H9 (cell line): ENCODE results near the gene CDK2. TPM values are rescaled to one million over a fixed set of nuclear protein-coding genes. Genes with fewer than 3 reads are reported as not detected.

Experiments
- DNase-seq: peaks from one replicate; pipeline ENCODE4 v3.0.0-alpha.2; 2017
- H2AFZ ChIP-seq: one replicate; pipeline ENCODE4 v1.6.1; 2013; ENCODE audit warnings: mild to moderate bottlenecking, low read length, control low read depth, moderate library complexity
- H2AK5ac ChIP-seq: 2 replicates; pipeline ENCODE4 v1.6.1; 2013; ENCODE audit warnings: low read length, control low read depth, mixed read lengths; ENCODE audit not compliant: insufficient read length
- H2BK120ac ChIP-seq: one replicate; pipeline ENCODE4 v1.6.1; 2013; ENCODE audit warnings: low read depth, mild to moderate bottlenecking, low read length, control low read depth, inconsistent platforms; ENCODE audit not compliant: poor library complexity, severe bottlenecking
- H2BK12ac ChIP-seq: 2 replicates; pipeline ENCODE4 v1.6.1; 2013; ENCODE audit warnings: low read length, control low read depth, mixed read lengths, low read depth; ENCODE audit not compliant: insufficient read length
- H2BK15ac ChIP-seq: 2 replicates; pipeline ENCODE4 v1.6.1; 2013; ENCODE audit warnings: low read depth, low read length, control low read depth
- H2BK20ac ChIP-seq: one replicate; pipeline ENCODE4 v1.6.1; 2013; ENCODE audit warnings: low read depth, mild to moderate bottlenecking, low read length, control low read depth, inconsistent platforms; ENCODE audit not compliant: poor library complexity, severe bottlenecking
- H2BK5ac ChIP-seq: 2 replicates; pipeline ENCODE4 v1.6.1; 2013; ENCODE audit warnings: low read length, control low read depth, mixed read lengths; ENCODE audit not compliant: insufficient read length
- H3K14ac ChIP-seq: 2 replicates; pipeline ENCODE4 v1.6.1; 2013; ENCODE audit warnings: low read length, control low read depth; ENCODE audit not compliant: insufficient read depth
- H3K18ac ChIP-seq: 2 replicates; pipeline ENCODE4 v1.6.1; 2013; ENCODE audit warnings: low read depth, mild to moderate bottlenecking, mixed read lengths, low read length, control low read depth; ENCODE audit not compliant: insufficient read length
- H3K23ac ChIP-seq: 2 replicates; pipeline ENCODE4 v1.6.1; 2013; ENCODE audit warnings: low read length, control low read depth, mixed read lengths, low read depth; ENCODE audit not compliant: insufficient read length
- H3K23me2 ChIP-seq: 2 replicates; pipeline ENCODE4 v1.6.1; 2013; ENCODE audit warnings: low read depth, mild to moderate bottlenecking, mixed read lengths, low read length, control low read depth; ENCODE audit not compliant: insufficient read length, poor library complexity, severe bottlenecking
- H3K27ac ChIP-seq: 2 replicates; pipeline ENCODE4 v1.5.1; 2013; ENCODE audit warnings: low read length, control low read depth, mixed read lengths, low read depth; ENCODE audit not compliant: insufficient read length
- H3K27me3 ChIP-seq: 2 replicates; pipeline ENCODE4 v1.6.1; 2013; ENCODE audit warnings: low read length, control low read depth, inconsistent platforms; ENCODE audit not compliant: insufficient read depth
- H3K4ac ChIP-seq: 2 replicates; pipeline ENCODE4 v1.6.1; 2013; ENCODE audit warnings: low read depth, mild to moderate bottlenecking, control low read depth, inconsistent platforms, low read length, moderate library complexity
- H3K4me1 ChIP-seq: 2 replicates; pipeline ENCODE4 v1.6.1; 2013; ENCODE audit warnings: low read length, control low read depth, inconsistent platforms; ENCODE audit not compliant: insufficient read depth
- H3K4me2 ChIP-seq: 2 replicates; pipeline ENCODE4 v1.6.1; 2013; ENCODE audit warnings: low read length, control low read depth, mixed read lengths; ENCODE audit not compliant: insufficient read length, insufficient read depth
- H3K56ac ChIP-seq: 2 replicates; pipeline ENCODE4 v1.6.1; 2013; ENCODE audit warnings: low read depth, mild to moderate bottlenecking, mixed read lengths, low read length, control low read depth; ENCODE audit not compliant: insufficient read length
- H3K79me1 ChIP-seq: 2 replicates; pipeline ENCODE4 v1.6.1; 2013; ENCODE audit warnings: low read depth, mild to moderate bottlenecking, moderate library complexity, low read length, control low read depth, inconsistent platforms; ENCODE audit not compliant: insufficient read depth, poor library complexity, severe bottlenecking
- H3K79me2 ChIP-seq: 2 replicates; pipeline ENCODE4 v1.6.1; 2013; ENCODE audit warnings: low read length, control low read depth, inconsistent platforms; ENCODE audit not compliant: insufficient read depth
- H3K9ac ChIP-seq: 2 replicates; pipeline ENCODE4 v1.6.1; 2013; ENCODE audit warnings: low read length, control low read depth, mixed read lengths; ENCODE audit not compliant: insufficient read length; ENCODE audit errors: extremely low read depth
- H3K9me3 ChIP-seq: one replicate; pipeline ENCODE4 v1.6.1; 2013; ENCODE audit warnings: low read depth, low read length, inconsistent platforms; ENCODE audit not compliant: control insufficient read depth
- H3T11ph ChIP-seq: one replicate; pipeline ENCODE4 v1.6.1; 2013; ENCODE audit warnings: mild to moderate bottlenecking, low read length, control low read depth, inconsistent platforms
- H4K20me1 ChIP-seq: one replicate; pipeline ENCODE4 v1.6.1; 2013; ENCODE audit not compliant: control insufficient read depth, insufficient read length, insufficient read depth
- H4K5ac ChIP-seq: 2 replicates; pipeline ENCODE4 v1.6.1; 2013; ENCODE audit warnings: low read depth, mild to moderate bottlenecking, mixed read lengths, low read length, control low read depth; ENCODE audit not compliant: insufficient read length
- H4K8ac ChIP-seq: replicated peaks from 2 replicates; pipeline ENCODE4 v1.6.1; 2013; ENCODE audit warnings: low read length, control low read depth, mixed read lengths, low read depth; ENCODE audit not compliant: insufficient read length
- H4K91ac ChIP-seq: 2 replicates; pipeline ENCODE4 v1.6.1; 2013; ENCODE audit warnings: low read depth, mild to moderate bottlenecking, moderate library complexity, mixed read lengths, low read length, control low read depth; ENCODE audit not compliant: insufficient read length
- H3K27ac Mint-ChIP-seq, 3 experiments: 2 replicates in 2 of 3; 3 replicates in 1 of 3; pipeline ENCODE4 v1.8.0; 2020 to 2021; ENCODE audit warnings: mixed read lengths in 3 of 3, mild to moderate bottlenecking in 1 of 3, moderate library complexity in 1 of 3
- H3K27me3 Mint-ChIP-seq: 2 replicates; pipeline ENCODE4 v1.8.0; 2021; ENCODE audit warnings: low read depth, mild to moderate bottlenecking, moderate library complexity, mixed read lengths
- H3K36me3 Mint-ChIP-seq, 3 experiments: 2 replicates in 2 of 3; 3 replicates in 1 of 3; pipeline ENCODE4 v1.8.0; 2020 to 2021; ENCODE audit warnings: low read depth in 3 of 3, mixed read lengths in 3 of 3; ENCODE audit not compliant: insufficient read depth in 1 of 3
- H3K4me1 Mint-ChIP-seq, 2 experiments: 2 replicates each; pipeline ENCODE4 v1.8.0; 2020; ENCODE audit warnings: mixed read lengths in 2 of 2
- H3K4me3 Mint-ChIP-seq, 2 experiments: 2 replicates in 1 of 2; 3 replicates in 1 of 2; pipeline ENCODE4 v1.8.0; 2020 to 2021; ENCODE audit warnings: mild to moderate bottlenecking in 2 of 2, mixed read lengths in 2 of 2, moderate library complexity in 1 of 2
- H3K9me3 Mint-ChIP-seq, 2 experiments: 2 replicates in 1 of 2; 3 replicates in 1 of 2; pipeline ENCODE4 v1.8.0; 2020; ENCODE audit warnings: mild to moderate bottlenecking in 2 of 2, mixed read lengths in 2 of 2, moderate library complexity in 1 of 2
- CTCF ChIP-seq: fragments of 200-600 bp; sonication (generic); conservative IDR thresholded peaks from 3 replicates; pipeline ENCODE4 v1.8.0; 2021; ENCODE audit warnings: antibody characterized with exemption, mild to moderate bottlenecking
- WGBS: extraction: QIAGEN DNeasy Blood & Tissue Kit; methylation state at CpG from one replicate; pipeline ENCODE4 v1.1.7; 2013; ENCODE audit warnings: missing lambda C conversion rate, low lambda C conversion rate, mixed read lengths; ENCODE audit not compliant: insufficient read length; ENCODE audit errors: extremely low coverage; 5-methylcytosine and 5-hydroxymethylcytosine counted together
- total RNA-seq: library from RNA; stranded (reverse); gene quantifications from 2 replicates; pipeline ENCODE4 v1.2.1, GENCODE V29; 2021

Gene CDK2
- total RNA-seq, 1 experiment from 2014 or later, result 60.8 TPM

GRCh38 chr12:56018356-56018755 is 51.7 kb downstream of the CDK2 start:
- no peaks in the 10 kb centered on the region for H3K79me2 ChIP-seq
- no peak overlapping the region for H3K4me2 ChIP-seq
- H2BK20ac ChIP-seq, result no peak overlapping the region
- WGBS, result no CpG with 5 or more reads among the region's 1 CpG
- Mint-ChIP-seq H3K36me3 (peaks cover 5 to 12% (median 12%) of the 10 kb centered on the region in 3 experiments), H3K4me1 (peaks cover 27 to 29% of the 10 kb centered on the region in 2 experiments), H3K27me3 (no peaks in the 10 kb centered on the region), H3K27ac (no peak overlapping the region), H3K9me3 (no peaks in the 10 kb centered on the region), H3K4me3 (no peak overlapping the region)
- H4K8ac ChIP-seq, result no peak overlapping the region
- no peak overlapping the region for H3T11ph ChIP-seq
- peaks cover 5% of the 10 kb centered on the region for H3K23me2 ChIP-seq
- no peak overlapping the region for H3K9ac ChIP-seq
- no peak for TF ChIP-seq CTCF
- no peak overlapping the region for H3K18ac ChIP-seq
- no peak overlapping the region for H2BK120ac ChIP-seq
- peaks cover 4% of the 10 kb centered on the region; the same call in 1 of the 2 replicates for H3K4me1 ChIP-seq
- H3K79me1 ChIP-seq, result no peaks in the 10 kb centered on the region
- no peak overlapping the region for H2AK5ac ChIP-seq
- H3K23ac ChIP-seq, result no peak overlapping the region
- no peak overlapping the region for H4K91ac ChIP-seq
- H3K9me3 ChIP-seq, result no peaks in the 10 kb centered on the region
- no peak overlapping the region for H2BK5ac ChIP-seq
- H2BK15ac ChIP-seq, result no peak overlapping the region
- no peak overlapping the region for H2BK12ac ChIP-seq
- no peak overlapping the region for H3K4ac ChIP-seq
- H3K14ac ChIP-seq, result no peak overlapping the region
- no peak overlapping the region for H3K27ac ChIP-seq
- DNase-seq, result no peak
- H4K20me1 ChIP-seq, result no peaks in the 10 kb centered on the region
- H3K27me3 ChIP-seq, result no peaks in the 10 kb centered on the region
- no peak overlapping the region for H3K56ac ChIP-seq
- no peak overlapping the region for H4K5ac ChIP-seq
- no peak overlapping the region for H2AFZ ChIP-seq
